Neural progenitor cell (in vitro differentiated cells): ENCODE measurements around the gene LPP. TPM values are rescaled to one million over a fixed set of nuclear protein-coding genes. Genes with fewer than 3 reads are reported as not detected.

Experiments
- DNase-seq: peaks from one replicate; pipeline ENCODE4 v3.0.0-alpha.2; 2016; ENCODE audit warnings: low spot score
- H2AFZ ChIP-seq: fragments of 200-600 bp; sonication (generic); replicated peaks from 2 replicates; pipeline ENCODE4 v1.6.1; 2016; ENCODE audit warnings: antibody characterized with exemption
- H3F3A ChIP-seq: fragments of 200-600 bp; sonication (generic); 2 replicates; pipeline ENCODE4 v1.6.1; 2016; ENCODE audit warnings: antibody characterized with exemption, low read depth
- H3K27ac ChIP-seq: fragments of 200-600 bp; sonication (generic); 2 replicates; pipeline ENCODE4 v1.5.1; 2016; ENCODE audit warnings: mild to moderate bottlenecking
- H3K27me3 ChIP-seq: fragments of 200-600 bp; sonication (generic); 2 replicates; pipeline ENCODE4 v1.6.1; 2016; ENCODE audit warnings: mild to moderate bottlenecking, moderate library complexity
- H3K36me3 ChIP-seq: fragments of 200-600 bp; sonication (generic); 2 replicates; pipeline ENCODE4 v1.5.1; 2016
- H3K4me1 ChIP-seq: fragments of 200-600 bp; sonication (generic); 2 replicates; pipeline ENCODE4 v1.6.1; 2016; ENCODE audit warnings: mixed run types
- H3K4me2 ChIP-seq: fragments of 200-600 bp; sonication (generic); 2 replicates; pipeline ENCODE4 v1.6.1; 2016
- H3K4me3 ChIP-seq: fragments of 200-600 bp; sonication (generic); 2 replicates; pipeline ENCODE4 v1.5.1; 2016
- H3K79me2 ChIP-seq: fragments of 200-600 bp; sonication (generic); 2 replicates; pipeline ENCODE4 v1.6.1; 2016; ENCODE audit warnings: low read depth
- H3K9ac ChIP-seq: fragments of 200-600 bp; sonication (generic); 2 replicates; pipeline ENCODE4 v1.6.1; 2016
- H3K9me3 ChIP-seq: fragments of 200-600 bp; sonication (generic); 2 replicates; pipeline ENCODE4 v1.5.1; 2016; ENCODE audit warnings: low read depth
- H4K20me1 ChIP-seq: fragments of 200-600 bp; sonication (generic); 2 replicates; pipeline ENCODE4 v1.6.1; 2016; ENCODE audit warnings: low read depth
- H3K27ac Mint-ChIP-seq: 3 replicates; pipeline ENCODE4 v1.8.0; 2021; ENCODE audit warnings: mixed read lengths
- H3K27me3 Mint-ChIP-seq: 2 replicates; pipeline ENCODE4 v1.8.0; 2022; ENCODE audit warnings: low read depth, mild to moderate bottlenecking, inconsistent platforms, moderate library complexity, mixed read lengths; ENCODE audit not compliant: insufficient read depth
- H3K36me3 Mint-ChIP-seq: 3 replicates; pipeline ENCODE4 v1.8.0; 2021; ENCODE audit warnings: mixed read lengths
- H3K4me1 Mint-ChIP-seq: 3 replicates; pipeline ENCODE4 v1.8.0; 2021; ENCODE audit warnings: mixed read lengths
- H3K4me3 Mint-ChIP-seq: 3 replicates; pipeline ENCODE4 v1.8.0; 2021; ENCODE audit warnings: mild to moderate bottlenecking, moderate library complexity, mixed read lengths
- H3K9me3 Mint-ChIP-seq: 3 replicates; pipeline ENCODE4 v1.8.0; 2020; ENCODE audit warnings: mixed read lengths
- CTCF ChIP-seq: fragments of 200-600 bp; sonication (generic); IDR thresholded peaks from 2 replicates; pipeline ENCODE4 v1.5.1; 2017; ENCODE audit warnings: antibody characterized with exemption, mild to moderate bottlenecking
- EZH2 ChIP-seq: fragments of 200-600 bp; sonication (generic); IDR thresholded peaks from 2 replicates; pipeline ENCODE4 v1.6.1; 2017; ENCODE audit warnings: antibody characterized with exemption, mild to moderate bottlenecking, moderate library complexity
- EZH2phosphoT487 ChIP-seq: fragments of 200-600 bp; sonication (generic); IDR thresholded peaks from 2 replicates; pipeline ENCODE4 v1.6.1; 2017; ENCODE audit warnings: antibody characterized with exemption
- total RNA-seq: library from RNA; depleted of rRNA; stranded (reverse); fragments of >200 nt; gene quantifications from 2 replicates; pipeline ENCODE4 v1.2.3, GENCODE V29; 2015; ENCODE audit warnings: low replicate concordance

The LPP gene
- total RNA-seq, 1 donor from 2014 or later = 18.9 TPM

- H3K4me1 Mint-ChIP-seq = peaks cover 10% of the 10 kb centered on the region
- H2AFZ ChIP-seq = no peak overlapping the region
- TF ChIP-seq EZH2 (no peak), EZH2phosphoT487 (no peak), CTCF (no peak)
- H3K9me3 ChIP-seq = no peaks in the 10 kb centered on the region
- H3K4me3 Mint-ChIP-seq = no peak overlapping the region
- no peak for DNase-seq
- H3K79me2 ChIP-seq = no peaks in the 10 kb centered on the region
- no peak overlapping the region for H3K4me3 ChIP-seq
- H3K36me3 ChIP-seq = no peaks in the 10 kb centered on the region
- no peaks in the 10 kb centered on the region for H3K27me3 ChIP-seq
- no peaks in the 10 kb centered on the region for H3K4me1 ChIP-seq
- H3F3A ChIP-seq = no peaks in the 10 kb centered on the region
- H3K27me3 Mint-ChIP-seq = peaks cover 3% of the 10 kb centered on the region
- no peak overlapping the region for H3K27ac Mint-ChIP-seq
- H3K36me3 Mint-ChIP-seq = peaks cover 3% of the 10 kb centered on the region
- no peak overlapping the region for H3K9ac ChIP-seq
- no peak overlapping the region for H3K27ac ChIP-seq
- no peaks in the 10 kb centered on the region for H4K20me1 ChIP-seq
- peaks cover 1% of the 10 kb centered on the region for H3K9me3 Mint-ChIP-seq
- H3K4me2 ChIP-seq = no peak overlapping the region
These were observed 356.4 kb downstream of the LPP start for GRCh38 chr3:188510366-188510765.

- H4K20me1 ChIP-seq = peaks cover 4% of the 10 kb centered on the region
- no peak overlapping the region for H3K27ac ChIP-seq
- peaks cover 8% of the 10 kb centered on the region for H3K4me1 ChIP-seq
- H3K4me3 ChIP-seq = no peak overlapping the region
- H3K79me2 ChIP-seq = no peaks in the 10 kb centered on the region
- no peaks in the 10 kb centered on the region for H3K36me3 ChIP-seq
- TF ChIP-seq CTCF = no peak
- no peak for TF ChIP-seq EZH2
- TF ChIP-seq EZH2phosphoT487 = no peak
- H3K36me3 Mint-ChIP-seq = peaks cover 3% of the 10 kb centered on the region
- H3K9ac ChIP-seq = no peak overlapping the region
- H3K27me3 ChIP-seq = no peaks in the 10 kb centered on the region
- no peaks in the 10 kb centered on the region for H3F3A ChIP-seq
- peaks cover 10% of the 10 kb centered on the region for H3K4me1 Mint-ChIP-seq
- no peak overlapping the region for H2AFZ ChIP-seq
- no peaks in the 10 kb centered on the region for H3K9me3 Mint-ChIP-seq
- H3K4me2 ChIP-seq = no peak overlapping the region
- no peak overlapping the region for H3K27ac Mint-ChIP-seq
- H3K27me3 Mint-ChIP-seq = peaks cover 3% of the 10 kb centered on the region
- H3K4me3 Mint-ChIP-seq = no peak overlapping the region
- DNase-seq = no peak
- H3K9me3 ChIP-seq = no peaks in the 10 kb centered on the region
These were observed 359.8 kb downstream of the LPP start for GRCh38 chr3:188513662-188514328.

- TF ChIP-seq EZH2phosphoT487 = no peak
- no peak for TF ChIP-seq EZH2
- TF ChIP-seq CTCF = no peak
- no peak overlapping the region for H3K9ac ChIP-seq
- H3K79me2 ChIP-seq = no peaks in the 10 kb centered on the region
- Mint-ChIP-seq H3K27ac (no peak overlapping the region), H3K4me3 (no peak overlapping the region), H3K4me1 (peaks cover 8% of the 10 kb centered on the region), H3K9me3 (no peaks in the 10 kb centered on the region), H3K36me3 (peaks cover 2% of the 10 kb centered on the region), H3K27me3 (peaks cover 3% of the 10 kb centered on the region)
- no peak for DNase-seq
- H4K20me1 ChIP-seq = peaks cover 4% of the 10 kb centered on the region
- no peaks in the 10 kb centered on the region for H3K9me3 ChIP-seq
- H3K36me3 ChIP-seq = no peaks in the 10 kb centered on the region
- no peak overlapping the region for H2AFZ ChIP-seq
- no peak overlapping the region for H3K4me2 ChIP-seq
- H3K27me3 ChIP-seq = no peaks in the 10 kb centered on the region
- H3K4me3 ChIP-seq = no peak overlapping the region
- peaks cover 8% of the 10 kb centered on the region for H3K4me1 ChIP-seq
- no peaks in the 10 kb centered on the region for H3F3A ChIP-seq
- no peak overlapping the region for H3K27ac ChIP-seq
These were observed 362.6 kb downstream of the LPP start for GRCh38 chr3:188516515-188516914.
